Endodermal cell (in vitro differentiated cells): ENCODE measurements around the gene LAIR2. TPM values are rescaled to one million over a fixed set of nuclear protein-coding genes. Genes with fewer than 3 reads are reported as not detected.

Experiments
- DNase-seq: peaks from one replicate; pipeline ENCODE4 v3.0.0-alpha.2; 2017
- H3K27ac ChIP-seq: 2 replicates; pipeline ENCODE4 v1.5.1; 2013; ENCODE audit warnings: mild to moderate bottlenecking, low read depth, low read length, moderate library complexity
- H3K27me3 ChIP-seq: 2 replicates; pipeline ENCODE4 v1.6.1; 2013; ENCODE audit warnings: mild to moderate bottlenecking, low read length, moderate library complexity; ENCODE audit not compliant: insufficient read depth, control insufficient read depth, poor library complexity, severe bottlenecking
- H3K36me3 ChIP-seq: 2 replicates; pipeline ENCODE4 v1.7.0; 2013; ENCODE audit warnings: mild to moderate bottlenecking, low read length, moderate library complexity; ENCODE audit not compliant: control insufficient read depth, insufficient read depth
- H3K4me1 ChIP-seq: one replicate; pipeline ENCODE4 v1.7.0; 2013; ENCODE audit warnings: low read length; ENCODE audit not compliant: control insufficient read depth, insufficient read depth
- H3K4me3 ChIP-seq: 2 replicates; pipeline ENCODE4 v1.5.1; 2013; ENCODE audit warnings: mild to moderate bottlenecking, low read length, moderate library complexity
- H3K9ac ChIP-seq: 2 replicates; pipeline ENCODE4 v1.6.1; 2013; ENCODE audit warnings: mild to moderate bottlenecking, low read length, moderate library complexity; ENCODE audit not compliant: poor library complexity, severe bottlenecking; ENCODE audit errors: extremely low read depth
- H3K9me3 ChIP-seq: 2 replicates; pipeline ENCODE4 v1.6.1; 2013; ENCODE audit warnings: mild to moderate bottlenecking, low read length, moderate library complexity; ENCODE audit not compliant: control insufficient read depth
- H3K27ac Mint-ChIP-seq: 2 replicates; pipeline ENCODE4 v1.8.0; 2020; ENCODE audit warnings: mixed read lengths
- H3K27me3 Mint-ChIP-seq: 2 replicates; pipeline ENCODE4 v1.8.0; 2021; ENCODE audit warnings: mild to moderate bottlenecking, mixed read lengths; ENCODE audit not compliant: insufficient read depth
- H3K36me3 Mint-ChIP-seq: 2 replicates; pipeline ENCODE4 v1.8.0; 2020; ENCODE audit warnings: low read depth, mixed read lengths
- H3K4me1 Mint-ChIP-seq: 2 replicates; pipeline ENCODE4 v1.8.0; 2020; ENCODE audit warnings: mixed read lengths
- H3K4me3 Mint-ChIP-seq: 2 replicates; pipeline ENCODE4 v1.8.0; 2020; ENCODE audit warnings: mild to moderate bottlenecking, moderate library complexity, mixed read lengths
- H3K9me3 Mint-ChIP-seq: 2 replicates; pipeline ENCODE4 v1.8.0; 2020; ENCODE audit warnings: mild to moderate bottlenecking, mixed read lengths
- CTCF ChIP-seq: fragments of 200-600 bp; sonication (generic); conservative IDR thresholded peaks from 2 replicates; pipeline ENCODE4 v1.5.0; 2021; ENCODE audit warnings: antibody characterized with exemption, mild to moderate bottlenecking
- WGBS, 2 experiments: methylation state at CpG; one replicate each; pipeline versions ENCODE4 v1.1.5 to v1.1.7; 2013; ENCODE audit warnings: missing lambda C conversion rate in 2 of 2, mixed read lengths in 1 of 2; ENCODE audit not compliant: insufficient coverage in 1 of 2, insufficient read length in 1 of 2; 5-methylcytosine and 5-hydroxymethylcytosine counted together
- total RNA-seq, 2 donors: library from RNA; stranded (reverse); fragmentation: NEBNext Ultra II Directional in 1 of 2; extraction: Animal tissue kit (Norgen Biotek cat#: 25700) in 1 of 2; gene quantifications; 2 replicates in 1 of 2; 3 replicates in 1 of 2; pipeline ENCODE4 v1.2.1, GENCODE V29; 2021

LAIR2 gene
- total RNA-seq, 2 donors from 2014 or later = not detected

- WGBS, 2 experiments = 23 to 26% methylated on average over 14 to 16 of the region's 16 CpGs
- peaks cover 21% of the 10 kb centered on the region for H3K27me3 Mint-ChIP-seq
- DNase-seq = peak; percentile 90
- H3K4me1 Mint-ChIP-seq = no peaks in the 10 kb centered on the region
- no peaks in the 10 kb centered on the region for H3K36me3 Mint-ChIP-seq
- H3K9me3 Mint-ChIP-seq = peaks cover 10% of the 10 kb centered on the region
- H3K4me3 Mint-ChIP-seq = no peak overlapping the region
- Histone ChIP-seq H3K27ac (no peak overlapping the region), H3K36me3 (no peaks in the 10 kb centered on the region), H3K9me3 (no peaks in the 10 kb centered on the region), H3K27me3 (no peaks in the 10 kb centered on the region), H3K9ac (no peak overlapping the region), H3K4me1 (no peaks in the 10 kb centered on the region), H3K4me3 (no peak overlapping the region)
- no peak overlapping the region for H3K27ac Mint-ChIP-seq
- TF ChIP-seq CTCF = peak; percentile 83
These were observed 21.2 kb upstream of the LAIR2 start for GRCh38 chr19:54481326-54481930.

GRCh38 chr19:54482889-54483288 lies 19.7 kb upstream of the LAIR2 start:
- Mint-ChIP-seq H3K4me1 (no peaks in the 10 kb centered on the region), H3K27ac (no peak overlapping the region), H3K4me3 (no peak overlapping the region), H3K9me3 (peaks cover 10% of the 10 kb centered on the region), H3K36me3 (no peaks in the 10 kb centered on the region), H3K27me3 (peaks cover 11% of the 10 kb centered on the region)
- no peaks in the 10 kb centered on the region for H3K27me3 ChIP-seq
- no peaks in the 10 kb centered on the region for H3K9me3 ChIP-seq
- H3K36me3 ChIP-seq = no peaks in the 10 kb centered on the region
- WGBS, 2 experiments = 89% methylated on average over 3 of the region's 3 CpGs; no CpG with 5 or more reads in 1 of the 2 experiments
- DNase-seq = no peak
- no peak overlapping the region for H3K27ac ChIP-seq
- no peak overlapping the region for H3K4me3 ChIP-seq
- H3K4me1 ChIP-seq = no peaks in the 10 kb centered on the region
- no peak for TF ChIP-seq CTCF
- H3K9ac ChIP-seq = no peak overlapping the region

- Histone ChIP-seq H3K9ac (no peak overlapping the region), H3K4me3 (no peak overlapping the region), H3K36me3 (no peaks in the 10 kb centered on the region), H3K27me3 (no peaks in the 10 kb centered on the region), H3K4me1 (no peaks in the 10 kb centered on the region), H3K27ac (no peak overlapping the region), H3K9me3 (no peaks in the 10 kb centered on the region)
- no peak overlapping the region for H3K4me3 Mint-ChIP-seq
- H3K36me3 Mint-ChIP-seq = no peaks in the 10 kb centered on the region
- no peaks in the 10 kb centered on the region for H3K4me1 Mint-ChIP-seq
- no peak for DNase-seq
- H3K27ac Mint-ChIP-seq = no peak overlapping the region
- peaks cover 7% of the 10 kb centered on the region for H3K27me3 Mint-ChIP-seq
- peaks cover 18% of the 10 kb centered on the region for H3K9me3 Mint-ChIP-seq
- 74 to 78% methylated on average over 6 to 10 of the region's 10 CpGs for WGBS, 2 experiments
- TF ChIP-seq CTCF = no peak
These were observed 18.2 kb upstream of the LAIR2 start for GRCh38 chr19:54484451-54484850.
